CD14-positive monocyte (primary cell): ENCODE data around the gene RASSF1. TPM values are rescaled to one million over a fixed set of nuclear protein-coding genes. Genes with fewer than 3 reads are reported as not detected.

Experiments used
- DNase-seq, 3 donors: peaks; one replicate each; pipeline ENCODE4 v3.0.0-alpha.2; 2011 to 2022
- H2AFZ ChIP-seq: 2 replicates; pipeline ENCODE4 v1.6.0; 2012; ENCODE audit warnings: mild to moderate bottlenecking, low read depth, low read length, inconsistent platforms; ENCODE audit not compliant: insufficient read depth, poor library complexity, severe bottlenecking
- H3K27ac ChIP-seq, 2 donors: 1 replicate in 1 of 2; 2 replicates in 1 of 2; pipeline ENCODE4 v1.5.1; 2012 to 2013; ENCODE audit warnings: low read length in 2 of 2, control low read depth in 1 of 2, inconsistent platforms in 1 of 2, low read depth in 1 of 2, mild to moderate bottlenecking in 1 of 2
- H3K27me3 ChIP-seq, 2 donors: one replicate each; pipeline versions ENCODE4 v1.6.0 to v1.6.1; 2011 to 2013; ENCODE audit warnings: low read length in 2 of 2; ENCODE audit not compliant: control insufficient read depth in 2 of 2, insufficient read depth in 2 of 2
- H3K36me3 ChIP-seq, 2 donors: replicated peaks in 1 of 2; 1 replicate in 1 of 2; 2 replicates in 1 of 2; pipeline versions ENCODE4 v1.5.1 to v1.6.1; 2012 to 2013; ENCODE audit warnings: low read length in 2 of 2, control low read depth in 1 of 2, inconsistent platforms in 1 of 2, mild to moderate bottlenecking in 1 of 2; ENCODE audit not compliant: insufficient read depth in 2 of 2, control insufficient read depth in 1 of 2
- H3K4me1 ChIP-seq, 2 donors: 1 replicate in 1 of 2; 2 replicates in 1 of 2; pipeline versions ENCODE4 v1.5.1 to v1.6.1; 2012 to 2013; ENCODE audit warnings: low read length in 2 of 2, control low read depth in 1 of 2, inconsistent platforms in 1 of 2, mild to moderate bottlenecking in 1 of 2, moderate library complexity in 1 of 2; ENCODE audit not compliant: insufficient read depth in 2 of 2, control insufficient read depth in 1 of 2
- H3K4me2 ChIP-seq: replicated peaks from 2 replicates; pipeline ENCODE3; 2012; ENCODE audit warnings: low read length, moderate library complexity, mild to moderate bottlenecking; ENCODE audit not compliant: poor library complexity, severe bottlenecking; ENCODE audit errors: extremely low read depth
- H3K4me3 ChIP-seq, 3 experiments: fragments of 200-600 bp in 1 of 3; sonication (generic) in 1 of 3; replicated peaks in 1 of 3; 1 replicate in 2 of 3; 2 replicates in 1 of 3; pipeline ENCODE4 v1.5.1; 2011 to 2013; ENCODE audit warnings: low read length in 3 of 3, mild to moderate bottlenecking in 3 of 3, control low read depth in 2 of 3, low read depth in 2 of 3, inconsistent platforms in 1 of 3, moderate library complexity in 1 of 3
- H3K79me2 ChIP-seq: 2 replicates; pipeline ENCODE4 v1.6.0; 2012; ENCODE audit warnings: mild to moderate bottlenecking, control low read depth, inconsistent platforms, low read length, moderate library complexity; ENCODE audit not compliant: insufficient read depth
- H3K9ac ChIP-seq: 2 replicates; pipeline ENCODE4 v1.6.0; 2017; ENCODE audit warnings: low read length, mild to moderate bottlenecking; ENCODE audit not compliant: insufficient read depth, poor library complexity, severe bottlenecking
- H3K9me3 ChIP-seq, 2 donors: replicated peaks in 1 of 2; 1 replicate in 1 of 2; 2 replicates in 1 of 2; pipeline versions ENCODE4 v1.5.1 to v1.6.1; 2012 to 2013; ENCODE audit warnings: low read length in 2 of 2, control low read depth in 1 of 2; ENCODE audit not compliant: control insufficient read depth in 1 of 2, insufficient read depth in 1 of 2
- H4K20me1 ChIP-seq: 2 replicates; pipeline ENCODE4 v1.6.0; 2012; ENCODE audit warnings: mild to moderate bottlenecking, low read length, control low read depth, moderate library complexity; ENCODE audit not compliant: insufficient read depth
- H3K27ac Mint-ChIP-seq, 7 donors: one replicate each; pipeline ENCODE4 v1.8.0; 2020; ENCODE audit warnings: mild to moderate bottlenecking in 7 of 7, mixed read lengths in 7 of 7, moderate library complexity in 6 of 7, inconsistent platforms in 2 of 7
- H3K27me3 Mint-ChIP-seq, 3 donors: one replicate each; pipeline ENCODE4 v1.8.0; 2021 to 2022; ENCODE audit warnings: low read depth in 3 of 3, mild to moderate bottlenecking in 3 of 3, mixed read lengths in 3 of 3, moderate library complexity in 3 of 3, inconsistent platforms in 1 of 3
- H3K36me3 Mint-ChIP-seq, 2 donors: one replicate each; pipeline ENCODE4 v1.8.0; 2020; ENCODE audit warnings: mixed read lengths in 2 of 2, inconsistent platforms in 1 of 2, mild to moderate bottlenecking in 1 of 2
- H3K4me1 Mint-ChIP-seq: one replicate; pipeline ENCODE4 v1.8.0; 2020; ENCODE audit warnings: mild to moderate bottlenecking, mixed read lengths
- H3K4me3 Mint-ChIP-seq, 2 donors: one replicate each; pipeline ENCODE4 v1.8.0; 2020; ENCODE audit warnings: mild to moderate bottlenecking in 2 of 2, mixed read lengths in 2 of 2, moderate library complexity in 1 of 2
- H3K9me3 Mint-ChIP-seq, 7 donors: one replicate each; pipeline ENCODE4 v1.8.0; 2020 to 2022; ENCODE audit warnings: mixed read lengths in 7 of 7, mild to moderate bottlenecking in 6 of 7, moderate library complexity in 6 of 7, inconsistent platforms in 2 of 7
- WGBS: methylation state at CpG from one replicate; pipeline ENCODE4 v1.1.5; 2013; ENCODE audit warnings: missing lambda C conversion rate; ENCODE audit not compliant: insufficient coverage; 5-methylcytosine and 5-hydroxymethylcytosine counted together
- intact Hi-C, 2 donors: fragments of 100-400 bp; cut with micrococcal nuclease; formaldehyde crosslinking; loops; one replicate each; pipeline versions ENCODE4 v1.15.0 to v1.15.1; 2023
- polyA plus RNA-seq, 3 donors: library from polyadenylated mRNA; depleted of rRNA in 1 of 3; unstranded in 2 of 3; stranded (reverse) in 1 of 3; fragments of 300-500 nt in 2 of 3; fragments of >200 nt in 1 of 3; fragmentation: Illumina TruSeq in 2 of 3; gene quantifications; 1 replicate in 2 of 3; 2 replicates in 1 of 3; pipeline ENCODE4 v1.2.3, GENCODE V29; 2012 to 2021
- TF ChIP-seq, protein P1 (sequence below): fragments of 200-600 bp; IDR thresholded peaks from one replicate; pipeline ENCODE4 v1.8.0; 2022; ENCODE audit warnings: antibody characterized with exemption, mild to moderate bottlenecking

Gene RASSF1
- polyA plus RNA-seq, 3 donors = 16.0 to 229 (median 24.0) TPM

DNA sequence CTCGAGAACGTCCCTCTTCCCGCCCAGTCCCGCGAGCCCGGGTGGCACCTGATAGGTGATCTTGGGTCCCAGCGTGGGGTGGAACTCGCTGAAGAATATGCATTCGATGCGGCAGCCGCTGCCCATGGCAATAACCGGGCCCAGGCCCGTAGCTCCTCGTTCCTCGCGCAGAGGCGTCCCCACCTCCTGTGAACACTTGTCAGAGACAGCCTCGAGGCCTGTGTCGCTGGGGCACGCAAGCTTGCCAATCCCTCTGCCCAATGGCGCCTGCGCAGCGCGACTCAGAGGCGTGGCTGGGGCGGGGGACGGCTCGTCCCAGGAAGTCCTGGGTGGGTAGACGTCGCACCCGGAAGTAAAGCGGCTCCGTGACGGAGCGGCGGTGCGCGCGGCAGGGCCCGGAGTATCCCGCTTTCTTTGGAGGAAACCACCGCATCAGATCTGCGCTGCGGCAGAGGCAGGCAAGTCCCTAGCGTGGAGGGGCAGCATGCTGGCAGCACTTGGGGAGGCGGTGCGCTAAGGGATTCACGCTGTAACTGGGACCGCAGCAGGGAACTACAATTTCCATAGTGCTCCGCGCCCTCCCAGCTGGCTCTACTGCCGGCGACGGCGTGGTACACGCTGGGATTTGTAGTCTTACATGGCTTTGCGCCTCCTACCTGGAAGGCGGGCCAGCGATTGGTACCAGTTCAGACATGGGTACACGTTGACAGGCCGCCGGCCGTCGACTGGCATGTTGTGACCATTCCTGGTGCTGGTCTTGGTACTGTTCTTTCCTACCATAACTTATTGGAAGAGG is 10.1 kb upstream of the RASSF1 start, which contains the start of the genes CYB561D2 and NPRL2:
Gene CYB561D2, plus strand, starts transcription at position 336 of the 796 bp plus-strand sequence. CDS start 572 bp downstream, outside the sequence.
Gene NPRL2, minus strand, starts transcription at position 249 of the 796 bp plus-strand sequence. Its CDS starts 123 bp downstream, at position 126.
- Histone ChIP-seq H3K27me3 (no peaks in the 10 kb centered on the region), H3K4me3 (peak within 1 kb of the TSS; percentile 79 to 93 (median 85)), H2AFZ (peak within 1 kb of the TSS; percentile 87), H3K4me1 (peaks cover 42 to 58% of the 10 kb centered on the region in 2 donors), H3K9me3 (no peaks in the 10 kb centered on the region), H3K36me3 (peaks cover 40 to 47% of the 10 kb centered on the region in 2 donors), H3K79me2 (peaks cover 61% of the 10 kb centered on the region), H3K4me2 (peak within 1 kb of the TSS; percentile 82), H3K27ac (peak within 1 kb of the TSS; percentile 85 to 94), H4K20me1 (peaks cover 57% of the 10 kb centered on the region), H3K9ac (peak within 1 kb of the TSS; percentile 74)
- Mint-ChIP-seq H3K27ac (peak within 1 kb of the TSS; percentile 95 to 99 (median 97)), H3K4me1 (peaks cover 59% of the 10 kb centered on the region), H3K27me3 (no peaks in the 10 kb centered on the region), H3K9me3 (no peaks in the 10 kb centered on the region), H3K36me3 (peaks cover 35 to 46% of the 10 kb centered on the region in 2 donors), H3K4me3 (peak within 1 kb of the TSS; percentile 92 to 95)
- WGBS = under 1% methylated on average over 59 of the region's 64 CpGs
- TF ChIP-seq, protein P1, sequence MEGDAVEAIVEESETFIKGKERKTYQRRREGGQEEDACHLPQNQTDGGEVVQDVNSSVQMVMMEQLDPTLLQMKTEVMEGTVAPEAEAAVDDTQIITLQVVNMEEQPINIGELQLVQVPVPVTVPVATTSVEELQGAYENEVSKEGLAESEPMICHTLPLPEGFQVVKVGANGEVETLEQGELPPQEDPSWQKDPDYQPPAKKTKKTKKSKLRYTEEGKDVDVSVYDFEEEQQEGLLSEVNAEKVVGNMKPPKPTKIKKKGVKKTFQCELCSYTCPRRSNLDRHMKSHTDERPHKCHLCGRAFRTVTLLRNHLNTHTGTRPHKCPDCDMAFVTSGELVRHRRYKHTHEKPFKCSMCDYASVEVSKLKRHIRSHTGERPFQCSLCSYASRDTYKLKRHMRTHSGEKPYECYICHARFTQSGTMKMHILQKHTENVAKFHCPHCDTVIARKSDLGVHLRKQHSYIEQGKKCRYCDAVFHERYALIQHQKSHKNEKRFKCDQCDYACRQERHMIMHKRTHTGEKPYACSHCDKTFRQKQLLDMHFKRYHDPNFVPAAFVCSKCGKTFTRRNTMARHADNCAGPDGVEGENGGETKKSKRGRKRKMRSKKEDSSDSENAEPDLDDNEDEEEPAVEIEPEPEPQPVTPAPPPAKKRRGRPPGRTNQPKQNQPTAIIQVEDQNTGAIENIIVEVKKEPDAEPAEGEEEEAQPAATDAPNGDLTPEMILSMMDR = no peak
- peak; percentile 95 to 97 (median 96) for DNase-seq
- intact Hi-C loops = loop anchor here (1.0 to 10.0 kb wide), 5 partner anchors 9 to 1044 kb away; partner anchors contain the start of genes CISH (in 1 of the 2), MON1A (in 1 of the 2), RBM15B (in 1 of the 2) and TMEM115 (in 1 of the 2)

DNA sequence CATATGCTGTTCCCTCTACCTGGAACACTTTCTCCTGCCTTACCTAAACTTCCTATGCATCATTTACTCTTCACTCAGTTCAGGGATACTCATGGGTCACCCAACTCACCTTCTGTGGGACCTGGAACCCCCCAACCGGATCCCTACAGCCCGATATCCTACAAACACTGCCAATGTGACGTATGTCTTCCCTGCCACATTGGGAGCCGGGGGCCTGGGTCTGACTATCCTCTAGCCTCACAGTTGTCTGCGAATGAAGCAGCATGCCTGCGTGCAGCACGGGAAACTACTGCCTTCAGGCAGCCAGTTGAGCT is 9.5 kb upstream of the RASSF1 start:
- TF ChIP-seq, protein P1 = no peak
- H3K9ac ChIP-seq = peak overlapping the region; percentile 74
- peaks cover 58% of the 10 kb centered on the region for H3K79me2 ChIP-seq
- peaks cover 54% of the 10 kb centered on the region for H4K20me1 ChIP-seq
- Mint-ChIP-seq H3K9me3 (no peaks in the 10 kb centered on the region), H3K27ac (peak overlapping the region; percentile 95 to 99 (median 97)), H3K4me3 (peak overlapping the region; percentile 92 to 95), H3K36me3 (peaks cover 30 to 41% of the 10 kb centered on the region in 2 donors), H3K27me3 (no peaks in the 10 kb centered on the region), H3K4me1 (peaks cover 61% of the 10 kb centered on the region)
- peak overlapping the region; percentile 82 for H3K4me2 ChIP-seq
- peak overlapping the region; percentile 79 to 93 (median 85) for H3K4me3 ChIP-seq
- DNase-seq = no peak
- peaks cover 34 to 41% of the 10 kb centered on the region in 2 donors for H3K36me3 ChIP-seq
- WGBS = 16% methylated on average over 7 of the region's 7 CpGs
- peak overlapping the region; percentile 85 to 94 for H3K27ac ChIP-seq
- no peaks in the 10 kb centered on the region for H3K27me3 ChIP-seq
- peaks cover 44 to 61% of the 10 kb centered on the region in 2 donors for H3K4me1 ChIP-seq
- H3K9me3 ChIP-seq = no peaks in the 10 kb centered on the region
- H2AFZ ChIP-seq = peak overlapping the region; percentile 87
- intact Hi-C loops = loop anchor here (5.0 to 10.0 kb wide), 3 partner anchors 262 to 1045 kb away; partner anchors contain the start of genes CISH (in 1 of the 2), MON1A (in 1 of the 2) and RBM15B (in 1 of the 2)
